Bronchial epithelial cell (primary cell): ENCODE data around the gene CAPZB. TPM values are rescaled to one million over a fixed set of nuclear protein-coding genes. Genes with fewer than 3 reads are reported as not detected.
A peak's percentile ranks its signal among the peaks of the same experiment; 100 is the strongest.

Experiments used
- DNase-seq: peaks from one replicate; pipeline ENCODE4 v3.0.0-alpha.2; 2010; ENCODE audit warnings: low read depth
- FAIRE-seq: peaks from 2 replicates; lab custom pipeline; 2011; peaks lifted over from hg19 to GRCh38; lab: Jason Lieb, UNC
- H3K27me3 ChIP-seq: 2 replicates; pipeline ENCODE4 v1.5.1; 2011; ENCODE audit warnings: low read length; ENCODE audit not compliant: control insufficient read depth, insufficient read depth
- H3K36me3 ChIP-seq: 2 replicates; pipeline ENCODE4 v1.5.1; 2011; ENCODE audit warnings: low read length; ENCODE audit not compliant: control insufficient read depth, insufficient read depth
- H3K4me3 ChIP-seq: 2 replicates; pipeline ENCODE4 v1.5.1; 2011; ENCODE audit warnings: mild to moderate bottlenecking, low read depth, low read length, control low read depth
- total RNA-seq: library from RNA; depleted of rRNA; stranded (reverse); fragments of >200 nt; gene quantifications from 2 replicates; pipeline ENCODE4 v1.2.1, GENCODE V29; 2014
- TF ChIP-seq, protein P1 (sequence below): IDR thresholded peaks from 2 replicates; pipeline ENCODE4 v1.5.1; 2011; ENCODE audit warnings: mild to moderate bottlenecking, moderate library complexity, low read length, control low read depth, inconsistent platforms; ENCODE audit not compliant: insufficient read depth, severe bottlenecking

The CAPZB gene
- total RNA-seq, 1 donor from 2014 or later: 73.5 TPM

- TF ChIP-seq, protein P1, sequence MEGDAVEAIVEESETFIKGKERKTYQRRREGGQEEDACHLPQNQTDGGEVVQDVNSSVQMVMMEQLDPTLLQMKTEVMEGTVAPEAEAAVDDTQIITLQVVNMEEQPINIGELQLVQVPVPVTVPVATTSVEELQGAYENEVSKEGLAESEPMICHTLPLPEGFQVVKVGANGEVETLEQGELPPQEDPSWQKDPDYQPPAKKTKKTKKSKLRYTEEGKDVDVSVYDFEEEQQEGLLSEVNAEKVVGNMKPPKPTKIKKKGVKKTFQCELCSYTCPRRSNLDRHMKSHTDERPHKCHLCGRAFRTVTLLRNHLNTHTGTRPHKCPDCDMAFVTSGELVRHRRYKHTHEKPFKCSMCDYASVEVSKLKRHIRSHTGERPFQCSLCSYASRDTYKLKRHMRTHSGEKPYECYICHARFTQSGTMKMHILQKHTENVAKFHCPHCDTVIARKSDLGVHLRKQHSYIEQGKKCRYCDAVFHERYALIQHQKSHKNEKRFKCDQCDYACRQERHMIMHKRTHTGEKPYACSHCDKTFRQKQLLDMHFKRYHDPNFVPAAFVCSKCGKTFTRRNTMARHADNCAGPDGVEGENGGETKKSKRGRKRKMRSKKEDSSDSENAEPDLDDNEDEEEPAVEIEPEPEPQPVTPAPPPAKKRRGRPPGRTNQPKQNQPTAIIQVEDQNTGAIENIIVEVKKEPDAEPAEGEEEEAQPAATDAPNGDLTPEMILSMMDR: no peak
- peak; percentile 47 for FAIRE-seq
Observed at GRCh38 chr1:19294638-19295037, 190.7 kb downstream of the CAPZB start.

DNA sequence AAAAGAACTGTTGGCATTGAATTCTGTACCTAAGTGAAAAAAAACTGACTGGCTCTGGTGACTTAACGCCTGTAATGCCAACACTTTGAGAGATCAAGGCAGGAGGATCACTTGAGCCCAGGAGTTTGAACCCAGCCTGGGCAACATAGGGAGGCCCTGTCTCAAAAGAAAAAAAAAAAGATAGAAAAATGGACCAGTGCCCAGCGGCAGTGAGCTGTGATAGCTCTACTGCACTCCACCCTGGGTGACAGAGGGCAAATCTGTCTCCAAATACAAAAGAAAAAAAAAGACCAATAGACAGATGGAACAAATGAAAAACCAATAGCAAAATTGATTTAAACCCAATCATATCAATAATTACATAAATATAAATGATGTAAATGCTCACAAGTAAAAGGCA is 196.1 kb downstream of the CAPZB start:
- TF ChIP-seq, protein P1: no peak
- H3K4me3 ChIP-seq: peak overlapping the region; percentile 26
- H3K36me3 ChIP-seq: no peaks in the 10 kb centered on the region
- H3K27me3 ChIP-seq: no peaks in the 10 kb centered on the region
- DNase-seq (no peak), FAIRE-seq (no peak)

More at GRCh38 chr1:19294638-19295037, 190.7 kb downstream of the CAPZB start:
- no peak for DNase-seq
- H3K27me3 ChIP-seq: no peaks in the 10 kb centered on the region
- H3K4me3 ChIP-seq: no peak overlapping the region
- H3K36me3 ChIP-seq: no peaks in the 10 kb centered on the region

Other genes starting within 250 kb of the CAPZB start
- gene EMC1, start 234.0 kb downstream of the CAPZB start, total RNA-seq: 45.8 and 60.8 TPM in 2 replicates
- 26.0 and 55.5 TPM in 2 replicates for gene MRTO4, start 233.7 kb downstream of the CAPZB start, total RNA-seq
- 0.26 TPM in 2 replicates for gene AKR7A3, start 196.8 kb downstream of the CAPZB start, total RNA-seq
- gene AKR7A2, start 173.4 kb downstream of the CAPZB start, total RNA-seq: 45.2 and 54.8 TPM in 2 replicates
- gene SLC66A1, start 173.2 kb downstream of the CAPZB start, total RNA-seq: 23.9 and 26.6 TPM in 2 replicates
- gene NBL1, start 158.8 kb upstream of the CAPZB start, total RNA-seq: 55.3 and 108 TPM in 2 replicates
- not detected in 2 replicates for gene HTR6, start 179.3 kb upstream of the CAPZB start, total RNA-seq